AG09309 (cell line): ENCODE measurements around the gene SPOPL.
"Not testable (repeated sequence)": the region's sequence is repeated elsewhere in the genome, so short reads cannot be mapped to it uniquely, and the experiment has no call there.

Source experiments
- DNase-seq: peaks from one replicate; pipeline ENCODE4 v3.0.0-alpha.2; 2010; ENCODE audit warnings: low read depth
- H3K4me3 ChIP-seq: 2 replicates; pipeline ENCODE4 v1.5.1; 2011; ENCODE audit warnings: mild to moderate bottlenecking, low read depth, low read length, moderate library complexity; ENCODE audit not compliant: control insufficient read depth
- TF ChIP-seq, protein P1 (sequence below): IDR thresholded peaks from 2 replicates; pipeline ENCODE4 v1.5.1; 2011; ENCODE audit warnings: mild to moderate bottlenecking, low read depth, low read length, inconsistent platforms; ENCODE audit not compliant: insufficient read depth, control insufficient read depth; ENCODE audit errors: missing control alignments

The SPOPL gene

GRCh38 chr2:138476940-138477339 is 24.6 kb upstream of the SPOPL start:
- DNase-seq, result no peak
- H3K4me3 ChIP-seq, result no peak overlapping the region
- TF ChIP-seq, protein P1, sequence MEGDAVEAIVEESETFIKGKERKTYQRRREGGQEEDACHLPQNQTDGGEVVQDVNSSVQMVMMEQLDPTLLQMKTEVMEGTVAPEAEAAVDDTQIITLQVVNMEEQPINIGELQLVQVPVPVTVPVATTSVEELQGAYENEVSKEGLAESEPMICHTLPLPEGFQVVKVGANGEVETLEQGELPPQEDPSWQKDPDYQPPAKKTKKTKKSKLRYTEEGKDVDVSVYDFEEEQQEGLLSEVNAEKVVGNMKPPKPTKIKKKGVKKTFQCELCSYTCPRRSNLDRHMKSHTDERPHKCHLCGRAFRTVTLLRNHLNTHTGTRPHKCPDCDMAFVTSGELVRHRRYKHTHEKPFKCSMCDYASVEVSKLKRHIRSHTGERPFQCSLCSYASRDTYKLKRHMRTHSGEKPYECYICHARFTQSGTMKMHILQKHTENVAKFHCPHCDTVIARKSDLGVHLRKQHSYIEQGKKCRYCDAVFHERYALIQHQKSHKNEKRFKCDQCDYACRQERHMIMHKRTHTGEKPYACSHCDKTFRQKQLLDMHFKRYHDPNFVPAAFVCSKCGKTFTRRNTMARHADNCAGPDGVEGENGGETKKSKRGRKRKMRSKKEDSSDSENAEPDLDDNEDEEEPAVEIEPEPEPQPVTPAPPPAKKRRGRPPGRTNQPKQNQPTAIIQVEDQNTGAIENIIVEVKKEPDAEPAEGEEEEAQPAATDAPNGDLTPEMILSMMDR, result no peak

DNA sequence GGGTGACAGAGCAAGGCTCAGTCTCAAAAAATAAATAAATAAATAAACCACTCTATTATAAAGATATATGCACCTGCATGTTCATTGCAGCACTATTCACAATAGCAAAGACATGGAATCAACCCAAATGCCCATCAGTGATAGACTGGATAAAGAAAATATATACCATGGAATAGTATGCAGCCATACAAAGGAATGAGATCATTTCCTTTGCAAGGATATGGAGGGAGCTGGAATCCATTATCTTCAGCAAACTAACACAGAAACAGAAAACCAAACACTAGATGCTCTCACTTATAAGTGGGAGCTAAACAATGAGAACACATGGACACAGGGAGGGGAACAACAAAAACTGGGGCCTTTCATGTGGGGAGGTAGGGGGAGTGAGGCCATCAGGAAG is 18.8 kb upstream of the SPOPL start:
- H3K4me3 ChIP-seq, DNase-seq: not testable (repeated sequence)

DNA sequence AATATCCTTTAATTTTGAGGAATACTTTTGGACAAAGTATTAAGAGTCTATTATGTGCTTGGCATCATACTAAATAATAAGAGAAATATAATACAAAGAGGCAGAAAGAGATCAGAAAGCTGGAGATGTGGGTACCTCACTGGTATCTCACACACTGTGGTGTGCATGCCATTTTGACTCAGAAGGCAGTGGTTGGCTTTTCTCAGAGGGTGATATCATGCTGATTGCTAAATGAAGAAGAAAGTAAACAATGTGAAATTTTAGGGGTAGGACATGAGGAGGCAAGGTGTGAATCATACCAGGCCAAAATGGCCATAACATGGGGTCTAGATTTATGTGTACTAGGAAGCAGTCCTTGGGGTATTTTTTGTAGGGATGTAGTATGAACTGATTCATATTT is 16.6 kb upstream of the SPOPL start:
- no peak overlapping the region for H3K4me3 ChIP-seq
- no peak for DNase-seq
- TF ChIP-seq, protein P1, result no peak

- TF ChIP-seq, protein P1, result no peak
- H3K4me3 ChIP-seq, result no peak overlapping the region
- DNase-seq, result no peak
Measured at GRCh38 chr2:138486363-138487198, 15.0 kb upstream of the SPOPL start.

DNA sequence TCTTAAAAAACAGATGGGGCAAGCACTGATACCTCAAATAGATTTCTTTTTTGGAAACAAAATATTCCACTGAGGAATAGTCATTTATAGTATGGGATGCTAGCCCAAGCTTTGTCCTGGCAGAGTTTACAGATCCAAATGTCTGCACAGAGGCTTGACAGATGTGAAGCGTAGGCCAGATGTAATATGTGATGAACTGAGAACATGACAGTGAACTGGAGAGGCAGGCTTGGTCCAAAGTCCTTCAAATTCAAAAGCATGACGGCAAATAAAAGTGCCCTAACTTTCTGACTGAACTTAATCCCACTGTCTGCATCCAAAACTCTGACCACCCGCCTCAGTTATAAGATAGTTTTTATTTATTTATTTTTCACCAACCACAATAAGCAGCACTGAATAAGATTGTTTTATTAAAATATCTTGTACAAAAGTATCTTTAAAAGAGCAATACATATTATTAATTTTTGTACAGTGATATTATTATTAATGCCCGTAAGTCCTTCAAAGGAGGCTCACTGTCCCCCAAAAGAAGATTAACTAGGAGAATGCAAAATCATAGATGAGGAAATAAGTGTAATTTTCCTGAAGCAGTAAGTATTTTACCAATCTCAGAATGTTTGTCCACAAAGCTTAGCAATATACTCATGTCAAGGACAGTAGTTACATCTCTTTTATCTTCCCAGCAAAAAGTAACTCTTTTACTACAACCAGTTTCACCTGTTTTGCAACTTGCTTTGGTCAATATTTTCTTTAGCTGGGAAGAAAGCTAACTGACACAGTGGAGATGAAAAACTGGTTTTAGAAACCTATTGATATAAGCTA is 10.7 kb upstream of the SPOPL start:
- no peak overlapping the region for H3K4me3 ChIP-seq
- TF ChIP-seq, protein P1, result no peak
- no peak for DNase-seq

- TF ChIP-seq, protein P1, result no peak
- DNase-seq, result no peak
- no peak overlapping the region for H3K4me3 ChIP-seq
Measured at GRCh38 chr2:138491495-138491862, 10.1 kb upstream of the SPOPL start.

- H3K4me3 ChIP-seq, result no peak overlapping the region
- no peak for DNase-seq
- TF ChIP-seq, protein P1, result no peak
Measured at GRCh38 chr2:138492160-138492559, 9.4 kb upstream of the SPOPL start.
